ENCODE measurements around the gene NAA40. TPM values are rescaled to one million over a fixed set of nuclear protein-coding genes. Genes with fewer than 3 reads are reported as not detected.

Gene NAA40
- 13.5 and 16.4 TPM in 2 replicates for total RNA-seq

GRCh38 chr11:63938479-63939396 lies at the start of gene NAA40:
TSS of gene NAA40 (plus strand) at chr11:63939002. CDS start at chr11:63939097, 95 bp downstream.
- TF ChIP-seq CTCF (IDR thresholded peaks at IDR 0.05; ENCODE audit: insufficient read depth, low read depth, low read length): peak; percentile 1
- peak; percentile 91 for DNase-seq (ENCODE audit: low read depth)

GRCh38 chr11:63889344-63889743 lies 49.5 kb upstream of the NAA40 start:
- no peak for TF ChIP-seq CTCF (IDR thresholded peaks at IDR 0.05; ENCODE audit: insufficient read depth, low read depth, low read length)
- no peak overlapping the region for H3K4me3 ChIP-seq (ENCODE audit: low read depth, low read length)
- no peak for DNase-seq (ENCODE audit: low read depth)

More at GRCh38 chr11:63938479-63939396, at the start of gene NAA40:
- H3K4me3 ChIP-seq (ENCODE audit: low read depth, low read length): peak within 1 kb of the TSS; percentile 92

- TF ChIP-seq CTCF (IDR thresholded peaks at IDR 0.05; ENCODE audit: insufficient read depth, low read depth, low read length): no peak
- DNase-seq (ENCODE audit: low read depth): no peak
- no peak overlapping the region for H3K4me3 ChIP-seq (ENCODE audit: low read depth, low read length)
Observed at GRCh38 chr11:63890368-63890767, 48.4 kb upstream of the NAA40 start.

DNA sequence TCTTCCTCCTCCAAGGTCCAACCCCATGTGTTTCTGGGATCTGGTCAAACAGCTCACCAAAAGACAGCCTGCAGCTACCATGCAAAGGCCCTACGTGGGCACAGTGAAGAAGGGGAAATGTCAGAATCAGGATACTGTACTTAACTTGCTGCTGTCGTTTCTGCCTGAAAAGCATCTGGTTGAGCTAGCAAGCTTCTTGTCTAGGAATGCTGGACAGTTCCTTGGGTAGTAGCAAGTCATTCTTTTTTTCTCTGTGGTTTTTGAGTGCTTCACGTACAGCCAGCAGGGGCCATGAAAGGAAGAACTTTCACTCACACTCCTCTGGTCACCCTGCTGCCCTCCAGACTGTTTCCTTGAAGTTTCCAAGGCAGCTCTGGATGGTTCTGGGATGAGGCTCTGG lies 46.6 kb upstream of the NAA40 start:
- TF ChIP-seq CTCF (IDR thresholded peaks at IDR 0.05; ENCODE audit: insufficient read depth, low read depth, low read length): no peak
- no peak overlapping the region for H3K4me3 ChIP-seq (ENCODE audit: low read depth, low read length)
- DNase-seq (ENCODE audit: low read depth): peak; percentile 59

GRCh38 chr11:63893355-63893754 lies 45.4 kb upstream of the NAA40 start:
- no peak for DNase-seq (ENCODE audit: low read depth)
- no peak for TF ChIP-seq CTCF (IDR thresholded peaks at IDR 0.05; ENCODE audit: insufficient read depth, low read depth, low read length)

DNA sequence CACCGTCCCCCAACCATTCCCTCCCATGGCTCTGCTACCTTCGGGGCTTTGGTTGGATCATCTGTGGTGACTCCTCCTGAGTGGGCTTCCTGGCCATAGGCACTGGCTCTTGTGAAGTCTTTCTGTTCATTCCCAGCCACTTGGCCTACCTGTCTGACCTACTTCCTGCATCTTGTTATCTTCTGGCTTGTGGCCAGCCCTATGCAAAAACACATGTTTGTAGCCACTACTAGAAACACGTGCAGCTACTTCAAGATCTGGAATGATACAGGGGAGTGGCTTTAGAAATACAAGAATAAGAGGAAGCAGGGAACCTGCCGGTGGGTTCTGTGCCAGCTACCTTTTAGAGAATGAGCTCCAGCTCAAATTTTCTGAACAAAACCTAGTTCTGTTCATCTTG lies 42.7 kb upstream of the NAA40 start:
- no peak overlapping the region for H3K4me3 ChIP-seq (ENCODE audit: low read depth, low read length)
- DNase-seq (ENCODE audit: low read depth): no peak
- no peak for TF ChIP-seq CTCF (IDR thresholded peaks at IDR 0.05; ENCODE audit: insufficient read depth, low read depth, low read length)

More at GRCh38 chr11:63893355-63893754, 45.4 kb upstream of the NAA40 start:
- no peak overlapping the region for H3K4me3 ChIP-seq (ENCODE audit: low read depth, low read length)
